SU-DHL-6 (cell line): ENCODE results near the gene ACER1.
A peak's percentile ranks its signal among the peaks of the same experiment; 100 is the strongest.

Source experiments
- H2AFZ ChIP-seq: fragments of 200-600 bp; sonication (generic); 2 replicates; pipeline ENCODE4 v1.6.1; 2014; ENCODE audit warnings: low read depth, mild to moderate bottlenecking, moderate library complexity, mixed read lengths, antibody characterized with exemption, low read length; ENCODE audit not compliant: severe bottlenecking
- H3F3A ChIP-seq: fragments of 200-600 bp; shearing (Covaris generic); 2 replicates; pipeline ENCODE4 v1.6.0; 2016; ENCODE audit warnings: antibody characterized with exemption, mild to moderate bottlenecking; ENCODE audit not compliant: insufficient read depth
- H3K27ac ChIP-seq: fragments of 200-600 bp; sonication (generic); 2 replicates; pipeline ENCODE4 v1.5.1; 2016; ENCODE audit warnings: low read depth, mild to moderate bottlenecking, low read length, moderate library complexity, mixed read lengths
- H3K27me3 ChIP-seq: fragments of 200-600 bp; sonication (generic), shearing (Covaris generic); 2 replicates; pipeline ENCODE4 v1.6.0; 2014; ENCODE audit warnings: mild to moderate bottlenecking, low read length
- H3K36me3 ChIP-seq: fragments of 200-600 bp; sonication (generic); 2 replicates; pipeline ENCODE4 v1.6.1; 2014; ENCODE audit warnings: mild to moderate bottlenecking, low read length, mixed read lengths
- H3K4me2 ChIP-seq: fragments of 300-600, 200-600 bp; shearing (Covaris generic), sonication (generic); 2 replicates; pipeline ENCODE4 v1.6.0; 2014; ENCODE audit warnings: low read length, low read depth, mild to moderate bottlenecking; ENCODE audit not compliant: poor library complexity, severe bottlenecking
- H3K4me3 ChIP-seq: fragments of 200-600 bp; sonication (generic); 2 replicates; pipeline ENCODE4 v1.5.1; 2014; ENCODE audit warnings: antibody characterized with exemption, low read length, mild to moderate bottlenecking, mixed read lengths; ENCODE audit not compliant: insufficient read depth, poor library complexity, severe bottlenecking
- H3K79me2 ChIP-seq: fragments of 200-600 bp; sonication (generic); 2 replicates; pipeline ENCODE4 v1.6.1; 2014; ENCODE audit warnings: mild to moderate bottlenecking, low read length, moderate library complexity; ENCODE audit not compliant: insufficient read depth
- H3K9ac ChIP-seq: fragments of 200-600 bp; sonication (generic); 2 replicates; pipeline ENCODE4 v1.7.0; 2014; ENCODE audit warnings: mild to moderate bottlenecking, low read length
- H3K9me2 ChIP-seq: fragments of 200-600 bp; sonication (generic); replicated peaks from 2 replicates; pipeline ENCODE4 v1.6.1; 2014; ENCODE audit warnings: low read length; ENCODE audit not compliant: insufficient read depth
- H3K9me3 ChIP-seq: fragments of 200-600 bp; sonication (generic); 2 replicates; pipeline ENCODE4 v1.6.1; 2014; ENCODE audit warnings: low read length, mixed read lengths; ENCODE audit not compliant: insufficient read depth
- H4K20me1 ChIP-seq: fragments of 200-600 bp; sonication (generic); 2 replicates; pipeline ENCODE4 v1.6.1; 2014; ENCODE audit warnings: low read depth, mild to moderate bottlenecking, antibody characterized with exemption, low read length, moderate library complexity, mixed read lengths
- CTCF ChIP-seq: fragments of 200-600 bp; sonication (generic); IDR thresholded peaks from one replicate; pipeline ENCODE4 v1.5.1; 2017; ENCODE audit warnings: antibody characterized with exemption, mild to moderate bottlenecking, low read length, moderate library complexity; ENCODE audit not compliant: insufficient read depth, poor library complexity, severe bottlenecking
- EZH2phosphoT487 ChIP-seq: fragments of 200-600 bp; sonication (generic), shearing (Covaris generic); conservative IDR thresholded peaks from 2 replicates; pipeline ENCODE4 v1.6.1; 2018; ENCODE audit warnings: mild to moderate bottlenecking, antibody characterized with exemption, low read length, moderate library complexity, mixed read lengths

The ACER1 gene

GRCh38 chr19:6279931-6280591 is 53.4 kb downstream of the ACER1 start, which contains the start of gene MLLT1:
Gene MLLT1 (minus strand): TSS chr19:6279975. CDS start chr19:6279784, 191 bp downstream.
- peak within 1 kb of the TSS; percentile 53 for H2AFZ ChIP-seq
- no peaks in the 10 kb centered on the region for H3K36me3 ChIP-seq
- H3K27me3 ChIP-seq, result no peaks in the 10 kb centered on the region
- peak within 1 kb of the TSS; percentile 99 for H3K9ac ChIP-seq
- peaks cover 44% of the 10 kb centered on the region for H3K79me2 ChIP-seq
- no peaks in the 10 kb centered on the region for H3K9me3 ChIP-seq
- H3K9me2 ChIP-seq, result no peaks in the 10 kb centered on the region
- H4K20me1 ChIP-seq, result no peaks in the 10 kb centered on the region
- 0 out of 2 replicates have a peak, but pooled peaks cover 2% of the 10 kb centered on the region for H3F3A ChIP-seq
- peak within 1 kb of the TSS; percentile 57 for H3K27ac ChIP-seq
- peak within 1 kb of the TSS; percentile 75 for H3K4me3 ChIP-seq
- H3K4me2 ChIP-seq, result peak within 1 kb of the TSS; percentile 68
- no peak for TF ChIP-seq CTCF
- TF ChIP-seq EZH2phosphoT487, result no peak

- peak overlapping the region; percentile 53 for H2AFZ ChIP-seq
These were observed 53.8 kb downstream of the ACER1 start for GRCh38 chr19:6279620-6279930.

GRCh38 chr19:6278740-6279619 is 54.4 kb downstream of the ACER1 start:
- Histone ChIP-seq H3K27me3 (no peaks in the 10 kb centered on the region), H3K9me3 (no peaks in the 10 kb centered on the region), H3K4me2 (peak overlapping the region; percentile 68), H3K4me3 (peak overlapping the region; percentile 75), H3K79me2 (peaks cover 55% of the 10 kb centered on the region), H3F3A (0 out of 2 replicates have a peak, but pooled peaks cover 2% of the 10 kb centered on the region), H3K9ac (peak overlapping the region; percentile 99), H3K36me3 (no peaks in the 10 kb centered on the region), H4K20me1 (no peaks in the 10 kb centered on the region), H3K27ac (peak overlapping the region; percentile 57), H2AFZ (peak overlapping the region; percentile 53), H3K9me2 (no peaks in the 10 kb centered on the region)
- no peak for TF ChIP-seq EZH2phosphoT487

More at GRCh38 chr19:6279620-6279930, 53.8 kb downstream of the ACER1 start:
- Histone ChIP-seq H3K79me2 (peaks cover 49% of the 10 kb centered on the region), H3K4me2 (peak overlapping the region; percentile 68), H3K4me3 (peak overlapping the region; percentile 75), H3K9me2 (no peaks in the 10 kb centered on the region), H3K27ac (peak overlapping the region; percentile 57), H3K36me3 (no peaks in the 10 kb centered on the region), H3K9me3 (no peaks in the 10 kb centered on the region), H3F3A (0 out of 2 replicates have a peak, but pooled peaks cover 2% of the 10 kb centered on the region), H4K20me1 (no peaks in the 10 kb centered on the region), H3K9ac (peak overlapping the region; percentile 99), H3K27me3 (no peaks in the 10 kb centered on the region)
- no peak for TF ChIP-seq CTCF
- TF ChIP-seq EZH2phosphoT487, result no peak
